Activated CD4-positive, alpha-beta T cell treated with anti-CD3 and anti-CD28 coated beads, Interleukin-10, Interleukin-2, amounts not matched to agents 100 ng/mL and 50 ng/mL, durations not matched to agents 16 hours and 8 hours (primary cell): ENCODE measurements around the gene KREMEN1.

Experiments
- DNase-seq: peaks from one replicate; pipeline ENCODE4 v3.0.0-alpha.2; 2020

KREMEN1 gene

GRCh38 chr22:29049655-29050263 lies 23.1 kb upstream of the KREMEN1 start:
- no peak for DNase-seq

- no peak for DNase-seq
Observed at GRCh38 chr22:29050457-29050856, 22.4 kb upstream of the KREMEN1 start.

- DNase-seq, result no peak
Observed at GRCh38 chr22:29053048-29053702, 19.7 kb upstream of the KREMEN1 start.

GRCh38 chr22:29054251-29054767 lies 18.5 kb upstream of the KREMEN1 start:
- DNase-seq, result no peak

GRCh38 chr22:29055192-29055830 lies 17.5 kb upstream of the KREMEN1 start:
- DNase-seq, result no peak

GRCh38 chr22:29056472-29056871 lies 16.4 kb upstream of the KREMEN1 start:
- no peak for DNase-seq

GRCh38 chr22:29060251-29060869 lies 12.5 kb upstream of the KREMEN1 start:
- no peak for DNase-seq

GRCh38 chr22:29060931-29061330 lies 11.9 kb upstream of the KREMEN1 start:
- DNase-seq, result no peak

GRCh38 chr22:29061773-29062172 lies 11.1 kb upstream of the KREMEN1 start, which contains the start of gene C22orf31:
TSS of gene C22orf31 (minus strand) at chr22:29061831. CDS start at chr22:29061792, 39 bp downstream.
- no peak for DNase-seq

- DNase-seq, result no peak
Observed at GRCh38 chr22:29062286-29062821, 10.5 kb upstream of the KREMEN1 start.

GRCh38 chr22:29065468-29066190 lies 7.2 kb upstream of the KREMEN1 start:
- DNase-seq, result no peak

- DNase-seq, result no peak
Observed at GRCh38 chr22:29069463-29069862, 3.4 kb upstream of the KREMEN1 start.

GRCh38 chr22:29070490-29070889 lies 2.3 kb upstream of the KREMEN1 start:
- no peak for DNase-seq

- DNase-seq, result peak; percentile 41
Observed at GRCh38 chr22:29071261-29072045, 1.4 kb upstream of the KREMEN1 start.

GRCh38 chr22:29072193-29072978 lies 449 bp upstream of the KREMEN1 start:
- DNase-seq, result peak; percentile 88

GRCh38 chr22:29073618-29074275 lies 912 bp downstream of the KREMEN1 start:
- DNase-seq, result no peak

- DNase-seq, result no peak
Observed at GRCh38 chr22:29074276-29074772, 1.5 kb downstream of the KREMEN1 start.

- no peak for DNase-seq
Observed at GRCh38 chr22:29078036-29078868, 5.4 kb downstream of the KREMEN1 start.

- DNase-seq, result no peak
Observed at GRCh38 chr22:29078869-29079207, 6.0 kb downstream of the KREMEN1 start.
